HTR-8/SVneo (cell line): ENCODE data around the gene FLAD1.

Source experiments
- DNase-seq: peaks from one replicate; pipeline ENCODE4 v3.0.0; 2011; ENCODE audit warnings: low spot score, mixed read lengths; ENCODE audit not compliant: insufficient read length
- FAIRE-seq: peaks from 2 replicates; lab custom pipeline; 2011; peaks lifted over from hg19 to GRCh38; lab: Jason Lieb, UNC

Gene FLAD1

DNA sequence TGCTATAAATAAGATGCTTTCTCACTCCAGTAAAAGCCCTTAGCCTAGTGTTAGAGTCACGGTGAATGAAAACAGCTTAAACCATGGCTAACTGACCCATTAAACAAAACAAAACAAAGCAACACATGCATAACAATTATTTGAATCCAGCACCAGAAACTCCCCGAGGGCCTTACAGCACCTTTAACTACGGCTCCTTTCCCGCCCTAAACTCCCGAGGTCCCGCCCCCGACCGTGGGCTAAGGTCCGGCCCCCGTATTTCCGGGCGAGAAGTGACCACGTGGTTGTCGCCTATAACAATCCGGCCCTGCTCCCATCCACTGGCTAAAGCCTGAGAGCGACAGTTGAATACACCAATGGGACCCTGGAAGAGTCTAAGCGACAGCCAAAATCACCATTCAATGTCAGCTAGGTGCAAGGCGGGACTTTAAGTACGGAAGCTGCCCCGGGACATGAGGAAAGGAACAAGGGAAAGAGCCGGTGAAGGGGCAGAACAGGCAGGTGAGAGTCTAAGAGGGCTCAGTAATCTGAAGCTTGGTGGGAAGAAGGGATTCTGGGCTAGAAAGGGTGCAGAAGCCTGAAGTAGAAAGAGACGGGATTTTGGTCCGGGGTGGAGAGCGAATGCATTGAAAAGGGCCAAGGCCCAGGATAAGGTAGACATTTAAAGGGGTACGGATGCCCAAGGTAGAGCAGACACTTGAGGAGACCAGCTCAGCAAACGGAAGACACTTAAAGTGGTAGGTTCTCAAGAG, at the start of gene FLAD1:
Gene FLAD1 (plus strand): TSS at position 448 of the 752 bp plus-strand sequence. CDS start 351 bp downstream, outside the sequence.
- DNase-seq (peak; percentile 97), FAIRE-seq (no peak)

DNA sequence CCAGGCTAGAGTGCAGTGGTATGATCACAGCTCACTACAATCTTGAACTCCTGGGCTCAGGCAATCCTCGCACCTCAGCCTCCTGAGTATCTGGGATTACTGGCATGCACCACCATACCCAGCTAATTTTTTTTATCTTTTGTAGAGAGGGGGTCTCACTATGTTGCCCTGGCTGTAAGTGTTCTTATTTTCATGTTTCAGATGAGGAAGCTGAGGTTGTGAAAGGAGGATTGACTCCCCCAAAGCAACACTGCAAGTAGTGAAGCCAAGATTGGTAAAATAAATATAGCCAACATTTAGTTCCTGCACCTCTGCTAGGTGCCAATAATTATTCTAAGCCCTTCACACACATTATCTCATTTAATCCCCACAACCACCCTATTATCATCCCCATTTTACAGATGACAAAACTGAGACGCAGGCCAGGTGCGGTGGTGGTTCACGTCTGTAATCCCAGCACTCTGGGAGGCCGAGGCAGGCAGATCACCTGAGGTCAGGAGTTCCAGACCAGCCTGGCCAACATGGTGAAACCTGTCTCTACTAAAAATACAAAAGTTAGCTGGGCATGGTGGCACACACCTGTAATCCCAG, 48.7 kb upstream of the FLAD1 start:
- FAIRE-seq (no peak), DNase-seq (no peak)

GRCh38 chr1:154935749-154936554, 47.2 kb upstream of the FLAD1 start:
- FAIRE-seq (no peak), DNase-seq (no peak)

DNA sequence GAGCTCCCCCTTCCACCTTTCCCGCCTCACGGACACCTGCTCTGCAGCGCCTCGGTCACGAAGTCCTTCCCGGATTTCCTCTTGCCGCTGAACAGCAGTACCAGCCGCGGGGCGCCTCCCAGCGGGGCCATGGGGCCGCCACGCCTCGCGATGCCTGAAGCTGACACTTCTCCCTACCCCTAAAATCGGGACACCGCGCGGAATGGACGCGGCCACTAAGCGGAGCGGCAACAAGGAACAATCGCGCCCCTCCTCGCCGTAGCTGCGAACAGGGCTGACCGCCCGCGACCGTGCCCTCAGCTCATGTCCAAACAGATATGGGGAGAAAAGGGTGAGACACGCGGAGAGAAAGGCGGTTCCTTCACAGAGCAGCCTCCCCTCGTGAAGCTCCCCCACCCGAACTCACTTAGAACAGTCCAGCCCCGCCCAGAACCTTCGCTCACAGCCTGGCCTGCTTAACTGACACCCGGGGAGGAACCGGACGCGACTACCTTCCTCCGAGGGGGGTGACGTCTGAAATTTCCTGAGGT, 46.5 kb upstream of the FLAD1 start, which contains the start of gene PMVK:
Gene PMVK (minus strand): TSS at position 165 of the 530 bp plus-strand sequence. CDS start 34 bp downstream, at position 131.
- FAIRE-seq (no peak), DNase-seq (peak; percentile 91)

GRCh38 chr1:154937085-154937987, 45.8 kb upstream of the FLAD1 start:
- DNase-seq = peak; percentile 85
- FAIRE-seq = no peak

- FAIRE-seq = no peak
- DNase-seq = no peak
These were observed 45.2 kb upstream of the FLAD1 start for GRCh38 chr1:154937988-154938386.

- FAIRE-seq (no peak), DNase-seq (no peak)
These were observed 44.3 kb upstream of the FLAD1 start for GRCh38 chr1:154938604-154939399.

DNA sequence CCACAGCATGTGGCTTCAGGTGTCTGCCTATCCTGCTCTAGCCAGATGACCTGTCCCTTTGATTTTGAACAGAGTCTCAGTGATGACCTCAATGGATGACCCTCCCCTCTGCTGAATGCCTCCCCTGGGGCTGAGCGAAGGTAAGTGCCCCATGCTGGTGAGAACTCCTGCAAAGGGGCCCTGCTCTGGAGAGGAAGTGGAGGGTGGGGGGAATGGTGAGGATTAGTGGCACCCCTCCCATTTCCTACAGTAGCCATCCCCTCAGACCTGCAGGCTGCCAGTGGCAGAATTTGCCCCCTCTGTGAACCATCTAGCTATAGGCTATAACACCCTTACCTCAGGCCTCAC, 43.0 kb upstream of the FLAD1 start:
- DNase-seq (no peak), FAIRE-seq (no peak)

DNA sequence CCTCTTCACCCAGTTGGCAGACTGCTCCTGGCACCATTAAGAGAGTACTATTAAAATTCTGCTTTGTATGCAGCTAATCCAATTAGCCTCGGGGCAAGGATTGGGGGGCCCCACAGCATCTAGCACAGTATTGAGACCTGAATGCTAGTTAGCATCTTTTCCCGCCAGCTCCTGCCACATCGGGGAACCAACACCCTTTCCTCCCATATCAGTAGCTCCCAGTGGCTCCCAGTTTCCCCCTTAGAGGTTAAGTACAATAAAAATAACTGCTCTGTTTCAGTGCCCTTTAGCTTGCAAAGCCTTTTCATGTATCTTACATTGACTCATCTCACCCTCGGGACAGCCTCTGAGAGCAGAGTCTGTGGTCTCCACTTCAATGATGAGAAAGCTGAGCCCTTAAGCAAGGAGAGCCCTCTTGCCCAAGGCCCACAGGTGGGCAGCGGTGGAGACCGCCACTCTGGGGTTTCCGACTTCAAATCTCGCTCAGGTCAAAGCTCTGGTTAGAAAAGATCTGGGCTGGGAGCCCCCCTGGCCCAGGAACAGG, 42.4 kb upstream of the FLAD1 start:
- DNase-seq (no peak), FAIRE-seq (no peak)

DNA sequence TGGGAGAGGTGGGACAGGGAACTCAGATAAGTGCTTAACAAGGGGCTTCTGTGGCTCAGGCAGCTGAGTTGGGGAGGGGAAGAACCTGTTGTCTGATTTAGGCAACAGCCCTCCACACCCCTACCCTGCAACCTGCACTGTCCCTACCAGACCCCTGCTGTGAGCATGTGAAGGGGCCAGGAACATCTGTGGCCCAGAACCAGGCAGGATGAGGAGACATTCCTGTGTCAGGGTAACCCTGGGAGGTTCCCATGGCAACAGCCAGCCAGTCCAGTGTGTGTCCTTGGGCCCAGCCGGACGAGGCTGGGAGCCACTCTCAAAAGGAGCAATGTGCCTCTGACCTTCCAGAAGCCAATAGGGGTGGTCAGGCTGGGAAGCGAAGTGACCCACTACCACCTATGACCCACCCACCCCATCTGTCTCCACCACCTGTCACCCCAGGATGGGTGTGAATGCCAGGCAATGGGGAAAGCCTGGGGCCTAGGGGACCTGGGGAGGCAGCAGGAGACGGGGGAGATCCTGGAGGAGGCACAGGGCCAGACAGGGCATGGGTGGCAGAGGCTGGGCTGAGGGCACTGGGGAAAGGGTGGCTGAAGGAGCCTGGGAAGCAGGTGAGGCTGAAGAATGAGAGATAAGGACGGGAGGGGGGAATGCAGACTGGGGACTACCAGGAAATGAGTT, 41.7 kb upstream of the FLAD1 start:
- DNase-seq (no peak), FAIRE-seq (no peak)

- FAIRE-seq (no peak), DNase-seq (peak; percentile 33)
These were observed 39.3 kb upstream of the FLAD1 start for GRCh38 chr1:154943649-154944400.

GRCh38 chr1:154944401-154945159, 38.6 kb upstream of the FLAD1 start:
- no peak for DNase-seq
- no peak for FAIRE-seq

GRCh38 chr1:154945160-154945961, 37.8 kb upstream of the FLAD1 start:
- DNase-seq (no peak), FAIRE-seq (no peak)

GRCh38 chr1:154945962-154946850, 36.9 kb upstream of the FLAD1 start:
- FAIRE-seq = no peak
- no peak for DNase-seq

DNA sequence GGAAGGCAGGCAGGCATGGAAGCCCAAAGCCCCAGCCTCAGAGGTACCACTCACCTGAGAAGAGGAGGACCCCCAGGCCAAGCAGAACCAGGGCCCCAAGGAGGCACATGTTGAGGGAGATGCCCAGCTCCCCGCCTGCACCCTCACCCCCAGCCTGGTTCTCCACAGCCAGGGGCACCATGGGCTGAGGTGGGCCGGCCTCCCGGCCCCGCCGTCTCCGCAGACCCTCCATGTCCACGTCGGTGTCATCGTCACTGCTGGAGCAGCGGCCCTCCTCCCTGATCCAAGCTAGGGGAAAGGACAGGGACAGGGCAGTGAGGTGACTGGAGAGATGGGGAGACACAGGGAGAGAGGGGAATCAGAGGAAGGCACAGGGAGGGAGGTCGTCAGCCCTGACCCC, 35.1 kb upstream of the FLAD1 start:
- DNase-seq = no peak
- FAIRE-seq = no peak
